Muscle layer of duodenum (tissue), 2 donors: ENCODE data around the gene PRICKLE4.

ENCODE experiments used
- H3K27ac ChIP-seq: one replicate; pipeline ENCODE4 v1.7.0; 2013; ENCODE audit warnings: mild to moderate bottlenecking, low read length
- H3K27me3 ChIP-seq: one replicate; pipeline ENCODE4 v1.7.0; 2013; ENCODE audit warnings: low read depth, mild to moderate bottlenecking, control low read depth, low read length
- H3K36me3 ChIP-seq, 2 donors: one replicate each; pipeline ENCODE4 v1.7.0; 2013; ENCODE audit warnings: low read length in 2 of 2, control low read depth in 1 of 2, mild to moderate bottlenecking in 1 of 2; ENCODE audit not compliant: insufficient read depth in 2 of 2, control insufficient read depth in 1 of 2
- H3K4me1 ChIP-seq, 2 donors: one replicate each; pipeline ENCODE4 v1.7.0; 2013; ENCODE audit warnings: low read length in 2 of 2, mild to moderate bottlenecking in 2 of 2, control low read depth in 1 of 2, moderate library complexity in 1 of 2; ENCODE audit not compliant: insufficient read depth in 2 of 2, control insufficient read depth in 1 of 2
- H3K4me3 ChIP-seq, 2 donors: one replicate each; pipeline ENCODE4 v1.7.0; 2013; ENCODE audit warnings: low read length in 2 of 2, low read depth in 1 of 2, mild to moderate bottlenecking in 1 of 2
- H3K9me3 ChIP-seq, 2 donors: one replicate each; pipeline ENCODE4 v1.7.0; 2013; ENCODE audit warnings: low read length in 2 of 2, control low read depth in 1 of 2, mild to moderate bottlenecking in 1 of 2; ENCODE audit not compliant: control insufficient read depth in 1 of 2
- donor health status: healthy.

Gene PRICKLE4

DNA sequence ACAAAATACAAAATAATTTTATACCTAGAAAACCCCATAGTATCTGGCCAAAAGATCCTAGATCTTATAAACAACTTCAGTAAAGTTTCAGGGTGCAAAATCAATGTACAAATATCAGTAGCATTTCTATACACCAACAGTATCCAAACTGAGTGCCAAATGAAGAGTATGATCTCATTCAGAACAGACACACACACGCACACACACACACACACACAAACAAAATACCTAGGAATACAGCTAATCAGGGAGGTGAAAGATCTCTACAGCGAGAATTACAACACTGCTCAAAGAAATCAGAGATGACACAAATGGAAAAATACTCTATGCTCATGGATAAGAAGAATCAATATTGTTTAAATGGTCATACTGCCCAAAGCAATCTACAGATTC, 56.1 kb downstream of the PRICKLE4 start:
- no peak overlapping the region for H3K4me3 ChIP-seq
- no peaks in the 10 kb centered on the region for H3K36me3 ChIP-seq
- H3K27me3 ChIP-seq = no peaks in the 10 kb centered on the region
- H3K27ac ChIP-seq = no peak overlapping the region
- no peaks in the 10 kb centered on the region for H3K9me3 ChIP-seq
- no peaks in the 10 kb centered on the region for H3K4me1 ChIP-seq
